Dedifferentiated amniotic fluid mesenchymal stem cell (primary cell): Measurements from ENCODE around the gene VPS50.
"Not testable (repeated sequence)": the region's sequence is repeated elsewhere in the genome, so short reads cannot be mapped to it uniquely, and the experiment has no call there.

Experiments used
- DNase-seq: peaks from one replicate; pipeline ENCODE4 v3.0.0-alpha.2; 2016; ENCODE audit errors: extremely low spot score

Gene VPS50

DNA sequence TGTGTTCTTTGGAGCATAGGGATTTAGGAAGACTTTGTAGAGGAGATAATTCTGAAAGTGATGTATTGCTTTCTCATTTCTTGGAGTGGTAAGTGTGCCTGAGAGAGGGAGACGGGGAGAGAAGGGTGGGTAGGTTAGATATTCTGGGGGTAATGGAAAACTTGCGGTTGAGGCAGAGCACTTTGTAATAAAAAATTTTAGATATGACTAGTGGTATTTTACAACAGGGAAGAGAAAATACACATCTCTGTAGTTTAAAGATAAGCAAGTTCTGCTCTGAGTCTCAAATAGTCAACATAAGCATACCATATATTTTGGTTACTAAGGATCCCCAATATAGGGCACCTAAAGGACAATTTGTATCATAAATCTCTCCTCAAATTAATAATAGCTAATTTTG is 6.6 kb downstream of the VPS50 start:
- DNase-seq = no peak

DNA sequence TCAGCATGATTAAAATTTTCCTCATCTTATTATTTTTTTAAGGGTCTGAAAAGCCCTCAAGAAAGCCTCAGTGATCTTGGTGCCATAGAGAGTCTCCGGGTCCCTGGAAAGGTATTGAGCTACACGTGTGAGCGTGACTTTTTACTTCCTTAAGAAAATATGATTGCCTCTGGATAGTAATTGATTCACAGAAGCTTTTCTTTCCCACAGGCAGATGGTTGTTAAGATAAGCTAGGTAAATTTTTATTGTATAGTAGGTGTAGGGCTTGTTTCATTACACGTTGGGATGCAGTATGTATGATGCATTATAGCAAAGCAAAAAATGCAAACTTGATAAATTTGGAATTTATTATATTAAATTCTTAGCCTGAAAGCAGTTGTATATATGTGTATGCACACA is 7.7 kb downstream of the VPS50 start:
- no peak for DNase-seq

DNA sequence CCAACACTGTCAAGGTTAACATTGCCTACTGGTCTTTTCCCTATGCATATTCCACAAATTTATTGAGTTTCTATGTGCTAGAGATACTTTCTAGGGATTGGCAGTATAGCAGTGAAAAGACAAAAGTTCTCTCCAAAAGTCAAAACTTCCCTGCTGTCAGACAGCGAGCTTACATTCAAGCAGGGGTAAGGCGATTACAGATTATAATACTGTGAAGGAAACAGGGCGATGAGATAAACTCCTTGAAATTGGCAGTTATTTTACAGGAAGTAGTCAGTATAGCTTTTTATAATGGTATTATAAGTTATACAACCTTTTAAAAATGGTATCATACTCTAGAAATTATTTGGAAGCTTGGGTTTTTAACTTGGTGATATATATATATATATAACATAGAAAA is 9.9 kb downstream of the VPS50 start:
- no peak for DNase-seq

GRCh38 chr7:93245525-93246432 is 13.6 kb downstream of the VPS50 start:
- DNase-seq = peak; percentile 62

- no peak for DNase-seq
Observed at GRCh38 chr7:93249491-93250148, 17.5 kb downstream of the VPS50 start.

DNA sequence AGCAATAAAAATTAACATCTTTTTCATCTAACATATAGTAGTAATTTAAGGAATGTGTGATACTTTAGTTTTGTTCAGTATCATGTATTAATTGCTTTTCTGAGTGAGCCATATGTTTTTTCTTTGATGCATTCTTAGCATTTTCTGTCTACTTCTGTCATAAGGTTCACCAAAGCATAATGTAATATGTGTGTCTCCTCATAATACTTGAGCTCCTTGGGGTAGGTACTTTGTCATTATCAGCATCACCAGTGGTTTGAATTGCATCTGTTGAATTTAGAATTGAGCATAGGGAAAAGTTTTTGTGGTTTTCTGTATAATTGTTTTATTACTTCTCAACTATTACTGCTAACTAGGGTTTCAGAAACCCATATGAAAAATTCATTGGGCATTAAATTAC is 26.5 kb downstream of the VPS50 start:
- no peak for DNase-seq

- DNase-seq = no peak
Observed at GRCh38 chr7:93262535-93262934, 30.4 kb downstream of the VPS50 start.

DNA sequence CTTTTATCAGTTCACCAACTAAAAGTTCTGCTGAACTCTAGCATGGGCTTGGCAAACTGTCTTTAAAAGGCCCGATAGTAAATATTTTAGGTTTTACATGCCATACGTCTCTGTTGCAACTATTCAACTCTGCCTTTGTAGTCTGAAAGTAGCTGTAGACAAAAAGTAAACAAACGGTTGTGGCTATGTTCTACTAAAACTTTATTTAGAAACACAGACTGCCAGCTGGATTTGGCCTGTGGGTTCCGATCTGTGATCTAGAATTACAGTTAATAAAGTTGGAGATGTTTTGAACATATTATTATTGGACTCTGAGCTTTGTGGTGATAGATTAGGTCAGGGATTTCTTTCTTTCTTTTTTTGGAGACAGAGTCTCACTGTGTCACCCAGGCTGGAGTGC is 33.1 kb downstream of the VPS50 start:
- DNase-seq = no peak

GRCh38 chr7:93279541-93279940 is 47.4 kb downstream of the VPS50 start:
- no peak for DNase-seq

DNA sequence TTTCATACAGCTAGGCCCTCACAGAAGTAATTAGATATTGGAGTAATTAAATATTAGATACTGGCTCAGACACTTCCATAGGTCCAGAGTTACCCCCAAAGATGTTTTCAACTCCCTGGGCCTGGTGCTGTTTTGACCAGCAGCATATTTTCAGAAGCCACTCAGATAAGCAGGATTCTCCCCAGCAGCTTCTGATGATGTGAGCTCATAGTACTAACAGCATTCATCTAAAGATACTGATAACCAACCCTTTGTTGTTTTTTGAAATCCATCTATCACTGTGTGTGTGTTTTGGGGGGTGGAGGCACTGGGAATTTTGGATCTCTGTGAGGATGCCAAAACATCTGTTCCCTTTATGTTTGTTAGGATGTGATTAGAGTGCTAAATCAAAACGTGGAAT is 52.7 kb downstream of the VPS50 start:
- no peak for DNase-seq

DNA sequence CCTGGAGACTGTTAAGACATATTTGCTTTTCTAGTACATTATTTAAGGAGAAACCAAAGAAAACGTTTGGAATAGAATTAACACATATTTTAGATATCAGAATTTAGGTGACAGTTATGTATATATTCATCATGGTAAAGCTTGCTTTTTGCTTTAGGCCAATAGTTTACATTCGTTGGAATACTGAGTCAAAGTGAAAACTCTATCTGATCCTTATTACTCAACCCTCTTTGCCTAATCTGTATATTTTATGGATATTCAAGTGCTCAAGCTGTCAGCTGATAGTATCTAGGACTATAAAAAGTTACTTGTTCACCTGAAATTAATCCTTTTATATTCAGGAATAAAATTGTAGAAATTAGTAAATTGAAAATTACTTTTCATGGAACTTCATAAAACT is 61.1 kb downstream of the VPS50 start:
- no peak for DNase-seq

DNA sequence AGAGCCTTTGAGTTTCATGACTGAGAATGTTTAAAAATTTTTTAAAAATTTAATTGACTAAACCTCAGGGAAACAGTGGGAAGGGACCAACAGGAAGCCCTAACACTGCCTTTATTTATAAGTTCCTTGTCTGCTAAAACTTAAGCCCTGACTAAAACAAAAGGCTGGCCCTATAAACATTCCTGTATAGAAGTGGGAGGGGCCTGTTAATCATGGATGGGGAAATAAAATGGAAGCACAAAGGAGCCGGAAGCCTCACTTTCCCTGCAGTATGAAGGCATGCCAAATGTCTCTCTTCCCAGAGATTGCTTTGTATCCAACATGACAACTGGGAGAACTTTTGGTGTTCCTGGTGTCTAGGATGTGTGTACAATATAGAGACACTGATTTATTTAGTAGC is 66.0 kb downstream of the VPS50 start:
- DNase-seq = no peak

GRCh38 chr7:93298671-93299070 is 66.5 kb downstream of the VPS50 start:
- no peak for DNase-seq

- no peak for DNase-seq
Observed at GRCh38 chr7:93301736-93302135, 69.6 kb downstream of the VPS50 start.

DNA sequence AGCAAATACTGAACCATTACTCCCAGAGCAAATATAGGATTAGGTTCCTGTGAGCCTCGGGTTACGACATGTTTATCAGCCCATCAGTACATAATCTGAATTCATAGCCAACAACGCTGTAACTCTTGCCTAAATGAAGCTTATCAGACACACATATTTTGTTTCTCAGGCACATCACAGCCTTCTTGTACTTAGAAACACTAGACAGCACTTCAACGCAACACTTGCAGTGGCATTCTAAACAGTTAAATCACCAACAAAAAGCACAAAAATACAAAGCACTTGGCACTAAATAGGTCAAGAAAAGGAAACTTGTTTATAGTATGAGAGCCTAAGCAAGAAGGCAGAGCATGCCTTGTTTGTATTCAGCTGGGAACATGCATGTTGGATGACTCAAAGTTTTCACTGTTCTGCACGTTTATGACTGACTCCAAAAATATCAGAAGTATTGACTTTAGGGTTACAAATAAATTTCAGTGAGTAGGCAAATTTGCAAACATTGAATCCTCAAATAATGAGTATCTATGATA is 75.0 kb downstream of the VPS50 start:
- peak; percentile 67 for DNase-seq

DNA sequence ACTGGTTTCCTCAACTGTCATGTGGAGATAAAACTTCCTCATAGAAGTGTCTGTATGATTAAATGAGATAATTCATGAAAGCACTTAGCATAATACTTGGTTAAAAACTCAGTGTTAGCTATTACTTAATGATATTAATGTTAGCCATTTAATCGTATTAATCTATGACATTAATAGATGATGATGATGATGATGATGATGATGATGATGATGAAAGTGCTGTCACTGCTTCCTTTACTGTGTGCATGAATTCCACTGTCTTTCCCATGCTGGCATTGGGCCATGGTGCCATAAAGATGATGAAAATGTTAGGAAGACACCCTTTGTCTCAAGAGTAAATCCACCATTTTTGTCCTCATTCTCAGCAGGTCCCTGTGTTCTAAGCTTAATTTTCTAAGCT is 75.8 kb downstream of the VPS50 start:
- DNase-seq = no peak

GRCh38 chr7:93310346-93310745 is 78.2 kb downstream of the VPS50 start:
- DNase-seq = no peak

GRCh38 chr7:93314449-93314848 is 82.3 kb downstream of the VPS50 start:
- no peak for DNase-seq

GRCh38 chr7:93315896-93316295 is 83.7 kb downstream of the VPS50 start:
- DNase-seq = no peak

DNA sequence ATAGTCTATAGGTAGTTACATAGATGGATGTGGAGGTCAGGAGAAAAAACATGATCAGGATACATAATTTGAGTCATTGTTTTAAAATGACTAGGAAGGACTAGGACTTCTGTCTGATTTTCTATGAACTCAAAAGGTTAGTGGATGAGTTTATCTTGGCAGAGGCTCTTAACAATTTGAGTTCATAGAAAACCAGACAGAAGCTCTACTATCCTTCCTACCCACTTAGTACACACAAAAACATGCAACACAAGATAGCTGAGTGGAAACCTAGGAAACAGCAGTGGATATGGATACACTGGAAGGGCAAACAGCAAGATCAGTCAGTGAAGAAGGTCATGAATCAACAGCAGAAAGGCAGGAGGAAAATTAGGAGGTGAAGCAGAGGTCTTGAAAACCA is 84.6 kb downstream of the VPS50 start:
- no peak for DNase-seq

DNA sequence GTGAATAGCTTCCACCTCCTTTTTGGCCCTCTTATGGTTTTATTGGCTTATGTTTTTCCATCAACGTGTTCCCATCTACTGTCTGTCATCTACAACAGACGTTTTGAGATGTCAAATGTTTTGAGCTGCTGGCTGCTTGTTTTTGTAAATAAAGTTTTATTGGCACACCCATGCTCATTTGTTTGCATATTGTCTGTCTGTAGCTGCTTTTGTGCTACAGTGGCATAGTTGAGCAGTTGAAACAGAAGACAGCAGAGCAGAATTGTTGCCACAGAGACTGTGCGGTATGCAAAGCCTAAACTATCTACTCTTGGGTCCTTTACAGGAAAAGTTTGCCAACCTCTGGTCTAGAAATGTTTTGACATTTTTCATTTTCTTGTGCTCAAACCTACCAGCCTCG is 88.7 kb downstream of the VPS50 start:
- DNase-seq = no peak

DNA sequence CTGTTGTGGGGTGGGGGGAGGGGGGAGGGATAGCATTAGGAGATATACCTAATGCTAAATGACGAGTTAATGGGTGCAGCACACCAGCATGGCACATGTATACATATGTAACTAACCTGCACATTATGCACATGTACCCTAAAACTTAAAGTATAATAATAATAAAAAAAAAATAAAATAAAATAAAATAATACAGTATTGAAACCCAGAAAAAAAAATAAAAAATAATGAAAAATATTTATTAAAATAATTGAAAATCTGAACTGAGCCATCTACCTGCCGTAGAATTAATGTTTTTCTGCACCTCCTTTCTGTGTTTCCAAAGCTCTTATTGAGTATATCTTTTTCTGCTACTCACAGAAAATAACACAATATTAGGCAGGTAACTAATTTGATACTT is 94.1 kb downstream of the VPS50 start:
- not testable (repeated sequence) for DNase-seq

- peak; percentile 86 for DNase-seq
Observed at GRCh38 chr7:93327006-93327633, 95.0 kb downstream of the VPS50 start.
